NCI-H82 (cell line): ENCODE data around the gene MYLK.

Experiments
- DNase-seq: peaks from one replicate; lab custom pipeline; 2025; lab: John Stamatoyannopoulos, UW

The MYLK gene

GRCh38 chr3:123698813-123699212 is 185.3 kb downstream of the MYLK start:
- no peak for DNase-seq

DNA sequence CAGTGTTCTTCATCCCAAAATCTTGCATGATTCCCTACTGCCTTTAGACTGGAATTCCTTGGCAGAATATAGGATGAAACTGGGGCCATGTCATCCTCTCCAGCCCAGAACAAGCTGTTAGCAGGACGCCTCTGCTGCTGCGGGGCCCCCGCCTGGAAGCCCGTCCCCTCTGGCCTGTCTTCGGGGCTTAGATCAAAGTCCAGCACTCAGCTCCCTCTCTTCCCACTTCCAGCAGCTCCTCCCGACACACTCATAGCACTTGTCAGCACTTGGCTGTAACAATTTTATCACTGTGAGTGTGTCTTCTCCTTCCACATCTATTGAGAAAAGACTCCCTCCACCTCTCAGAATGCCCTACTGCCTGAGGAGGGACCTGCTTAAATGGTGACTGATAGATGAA is 187.3 kb downstream of the MYLK start:
- no peak for DNase-seq

DNA sequence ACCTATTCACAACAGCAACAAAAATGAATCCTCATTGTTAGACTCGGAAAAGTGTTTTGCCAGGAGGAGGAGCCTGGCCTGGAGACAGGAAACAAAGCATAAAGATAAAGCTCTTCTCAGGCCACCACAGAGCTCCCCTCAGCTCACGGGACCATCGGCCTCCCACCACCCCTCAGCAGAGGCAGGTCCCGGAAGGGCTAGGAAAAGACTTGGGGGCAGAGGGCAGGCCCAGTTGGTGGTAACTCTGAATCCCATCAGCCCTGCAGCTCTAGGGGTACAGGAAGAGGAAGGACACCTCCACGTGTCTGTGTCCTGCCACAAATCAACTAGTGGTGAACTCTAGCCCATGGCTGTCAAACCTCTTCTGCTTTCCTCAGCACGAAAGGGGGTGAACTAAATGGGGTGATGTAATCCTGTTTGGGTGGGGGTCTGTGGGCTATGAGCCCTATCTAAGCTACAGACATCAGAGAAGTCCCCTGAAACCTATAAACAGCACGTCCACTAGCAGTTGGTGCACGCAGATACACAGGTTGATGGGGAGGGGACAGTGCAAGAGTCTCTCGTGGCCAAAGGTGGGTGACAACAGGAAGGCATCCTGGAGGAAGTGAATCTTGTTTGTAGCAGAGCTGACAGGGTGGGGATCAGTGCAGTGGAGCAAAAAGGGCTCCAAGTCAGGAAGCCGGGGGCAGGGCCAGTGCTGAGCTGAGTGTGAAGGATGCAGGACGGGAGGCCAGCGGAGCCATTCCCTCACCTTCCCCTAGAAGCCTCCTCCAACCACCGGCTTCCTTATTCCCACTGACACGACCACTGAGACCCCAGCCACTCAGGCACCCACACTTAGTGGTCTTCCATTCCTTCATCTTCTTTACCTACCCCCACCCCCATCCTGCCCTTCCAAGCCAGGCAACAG is 188.1 kb downstream of the MYLK start:
- no peak for DNase-seq

DNA sequence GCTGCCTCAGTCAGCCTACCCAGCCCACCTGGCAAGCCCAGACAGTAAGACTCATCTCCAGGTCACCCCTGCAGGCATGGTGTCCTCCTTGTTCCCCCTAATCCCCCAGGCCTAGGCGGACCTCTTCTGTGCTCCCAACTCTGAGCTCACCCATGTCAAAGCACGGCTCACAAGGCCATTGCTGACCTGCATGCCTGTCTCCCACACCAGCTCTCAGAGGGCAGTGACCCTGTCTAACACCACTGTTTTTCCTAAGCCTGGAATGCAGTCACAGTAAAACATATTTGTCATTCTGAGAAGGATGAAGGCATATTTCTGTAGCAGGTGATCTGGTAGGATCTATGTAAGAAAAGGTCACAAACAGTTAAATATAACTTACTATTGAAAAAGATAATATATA is 189.0 kb downstream of the MYLK start:
- no peak for DNase-seq

DNA sequence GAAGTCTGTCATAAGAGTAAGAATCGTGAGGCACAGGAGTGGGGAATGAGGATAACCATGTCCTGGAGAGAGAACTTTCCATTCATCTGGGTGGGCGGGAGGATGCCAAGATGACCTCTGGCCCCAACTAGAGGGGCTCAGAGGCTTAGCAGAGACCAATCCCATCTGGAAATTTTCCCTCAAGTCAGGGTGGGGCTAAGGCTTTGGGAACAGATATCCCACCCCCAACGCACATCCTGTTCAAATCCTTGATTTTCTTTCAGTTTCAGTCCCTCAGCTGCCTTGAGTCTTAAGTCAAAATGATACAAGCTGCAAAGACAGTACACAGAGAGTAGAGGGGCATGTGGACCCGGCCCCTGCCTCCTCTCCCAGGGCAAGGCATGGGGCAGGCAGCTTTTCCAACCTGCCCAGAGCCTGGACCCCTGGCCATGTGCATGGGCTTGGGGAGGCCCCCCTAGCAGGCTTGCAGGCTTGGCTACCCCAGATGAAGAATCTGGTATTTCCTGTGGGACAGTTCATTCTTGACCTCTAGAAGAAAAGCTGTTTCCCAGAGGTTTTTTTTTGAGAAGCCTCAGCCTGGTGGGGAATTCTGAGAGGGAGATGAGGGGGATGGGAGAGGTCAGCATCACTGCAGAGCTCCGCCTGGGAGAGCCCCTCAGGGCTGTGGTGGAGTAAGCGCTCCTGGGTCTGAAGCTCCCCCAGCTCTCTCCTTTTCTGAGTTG is 189.6 kb downstream of the MYLK start:
- DNase-seq = no peak

DNA sequence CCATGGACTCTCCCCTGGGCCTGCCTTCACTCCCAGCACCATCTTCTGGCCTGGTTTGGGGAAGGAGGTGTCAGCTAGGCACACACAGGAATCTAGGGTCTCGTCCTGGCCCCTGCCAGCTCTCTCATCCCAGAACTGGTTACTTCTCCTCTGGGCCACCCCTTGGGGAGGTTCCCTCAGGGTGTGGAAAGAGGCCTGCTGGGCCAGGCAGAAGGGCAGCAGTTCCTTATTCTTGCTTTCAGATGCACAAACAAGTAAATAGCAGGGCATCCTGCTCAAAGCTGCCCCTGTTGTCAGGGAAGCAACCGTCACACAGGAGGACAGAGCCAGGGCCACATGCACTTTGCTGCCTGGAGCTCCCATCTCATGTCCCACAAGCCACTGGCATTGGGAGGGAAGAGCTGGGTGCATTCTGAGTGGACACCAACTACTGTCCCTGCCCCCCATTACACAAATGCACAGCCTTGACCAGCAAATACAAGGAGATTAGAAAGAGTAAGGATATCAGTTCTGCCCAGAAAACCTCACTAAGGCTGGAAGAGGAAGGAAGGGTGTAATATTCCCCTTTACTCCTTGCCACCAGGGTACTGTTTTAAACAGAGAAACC is 190.4 kb downstream of the MYLK start:
- no peak for DNase-seq

- DNase-seq = no peak
Measured at GRCh38 chr3:123692671-123693070, 191.5 kb downstream of the MYLK start.

DNA sequence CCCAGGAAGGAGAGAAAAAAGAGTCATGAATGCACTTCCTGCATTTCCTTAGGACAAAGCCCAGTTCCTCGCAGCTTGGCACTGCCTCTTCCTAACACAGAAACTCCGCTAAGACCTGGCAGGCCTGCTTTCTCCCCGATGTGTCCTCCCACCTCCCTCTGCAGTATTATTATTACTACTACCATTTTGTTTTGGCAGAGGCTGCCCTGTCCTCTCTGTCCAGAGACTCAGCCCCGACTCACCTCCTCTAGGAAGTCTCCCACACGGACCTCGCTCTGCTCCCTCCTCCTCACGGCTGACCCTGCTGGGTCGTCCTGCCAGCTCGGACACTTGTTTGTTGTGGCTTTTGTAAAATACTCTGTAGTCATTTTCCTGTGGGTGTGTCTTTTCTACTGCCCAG is 192.1 kb downstream of the MYLK start:
- no peak for DNase-seq

- no peak for DNase-seq
Measured at GRCh38 chr3:123689831-123690230, 194.3 kb downstream of the MYLK start.

GRCh38 chr3:123688241-123688747 is 195.8 kb downstream of the MYLK start:
- DNase-seq = no peak

DNA sequence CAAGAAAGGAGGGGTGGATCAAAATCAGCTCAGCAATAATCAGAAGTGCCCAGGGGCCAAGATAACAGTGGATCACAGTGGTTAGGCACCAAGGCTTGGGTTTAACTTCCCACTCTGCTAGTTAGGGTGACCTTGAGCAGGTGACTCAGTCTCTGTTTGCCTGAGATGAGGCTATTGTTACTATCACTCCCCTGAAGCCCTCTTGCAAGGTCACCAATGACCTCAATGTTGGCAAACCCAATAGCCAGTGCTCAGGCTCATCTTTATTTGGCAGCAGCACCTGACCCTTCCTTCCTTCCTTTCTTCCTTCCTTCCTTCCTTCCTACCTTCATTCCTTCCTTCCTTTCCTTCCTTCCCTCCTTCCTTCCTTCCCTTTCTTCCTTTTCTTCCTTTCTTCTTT is 196.8 kb downstream of the MYLK start:
- no peak for DNase-seq

- DNase-seq = no peak
Measured at GRCh38 chr3:123686251-123686650, 197.9 kb downstream of the MYLK start.

- DNase-seq = no peak
Measured at GRCh38 chr3:123685780-123686179, 198.4 kb downstream of the MYLK start.

DNA sequence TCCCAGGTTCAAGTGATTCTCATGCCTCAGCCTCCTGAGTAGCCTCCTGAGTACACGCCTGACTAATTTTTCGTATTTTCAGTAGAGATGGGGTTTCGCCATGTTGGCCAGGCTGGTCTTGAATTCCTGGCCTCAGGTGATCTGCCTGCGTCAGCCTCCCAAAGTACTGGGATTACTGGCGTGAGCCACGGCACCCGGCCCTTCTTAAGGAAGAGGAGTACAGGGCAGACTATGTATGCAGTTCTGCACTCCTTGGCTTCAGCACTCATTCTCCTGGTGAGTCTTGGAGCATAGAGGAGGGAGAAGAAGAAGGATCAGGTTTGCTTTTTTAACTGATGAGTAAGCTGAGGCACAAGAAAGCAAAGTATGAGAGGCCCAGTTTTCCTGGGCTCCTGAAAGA is 199.5 kb downstream of the MYLK start:
- no peak for DNase-seq

GRCh38 chr3:123684209-123684608 is 199.9 kb downstream of the MYLK start:
- DNase-seq = no peak

DNA sequence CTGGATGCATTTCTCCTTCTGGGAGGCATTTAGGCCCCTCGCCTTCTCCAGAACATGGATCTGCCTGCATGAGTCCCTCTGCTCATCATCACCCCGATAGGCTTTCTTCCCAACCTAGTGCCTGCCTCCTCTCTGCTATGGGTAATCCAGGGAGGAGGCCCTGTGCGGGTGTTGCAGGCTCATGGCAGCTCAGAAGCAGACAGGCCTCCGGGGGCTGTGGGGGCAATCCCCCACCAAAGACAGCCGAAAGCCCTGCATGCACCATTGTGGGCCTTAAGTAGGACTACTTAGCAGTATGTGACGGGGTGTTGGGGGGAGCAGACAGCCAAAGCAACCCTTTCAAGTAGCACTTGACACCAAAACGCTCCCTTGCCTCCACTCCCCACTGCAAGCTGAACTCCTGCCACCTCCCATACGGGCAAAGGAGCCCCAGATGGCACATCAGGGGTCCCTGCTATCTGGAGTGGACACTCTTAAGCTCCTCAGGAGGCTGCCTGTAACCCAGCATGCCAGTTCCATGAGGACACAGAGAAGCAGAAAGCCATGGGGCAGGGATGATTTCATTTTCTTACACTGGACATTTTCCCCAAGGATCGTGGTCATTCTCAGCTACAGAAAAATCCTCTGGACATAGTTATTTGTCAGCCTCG is 200.5 kb downstream of the MYLK start:
- DNase-seq = no peak

- DNase-seq = no peak
Measured at GRCh38 chr3:123682781-123683504, 201.2 kb downstream of the MYLK start.

- no peak for DNase-seq
Measured at GRCh38 chr3:123682302-123682701, 201.8 kb downstream of the MYLK start.

DNA sequence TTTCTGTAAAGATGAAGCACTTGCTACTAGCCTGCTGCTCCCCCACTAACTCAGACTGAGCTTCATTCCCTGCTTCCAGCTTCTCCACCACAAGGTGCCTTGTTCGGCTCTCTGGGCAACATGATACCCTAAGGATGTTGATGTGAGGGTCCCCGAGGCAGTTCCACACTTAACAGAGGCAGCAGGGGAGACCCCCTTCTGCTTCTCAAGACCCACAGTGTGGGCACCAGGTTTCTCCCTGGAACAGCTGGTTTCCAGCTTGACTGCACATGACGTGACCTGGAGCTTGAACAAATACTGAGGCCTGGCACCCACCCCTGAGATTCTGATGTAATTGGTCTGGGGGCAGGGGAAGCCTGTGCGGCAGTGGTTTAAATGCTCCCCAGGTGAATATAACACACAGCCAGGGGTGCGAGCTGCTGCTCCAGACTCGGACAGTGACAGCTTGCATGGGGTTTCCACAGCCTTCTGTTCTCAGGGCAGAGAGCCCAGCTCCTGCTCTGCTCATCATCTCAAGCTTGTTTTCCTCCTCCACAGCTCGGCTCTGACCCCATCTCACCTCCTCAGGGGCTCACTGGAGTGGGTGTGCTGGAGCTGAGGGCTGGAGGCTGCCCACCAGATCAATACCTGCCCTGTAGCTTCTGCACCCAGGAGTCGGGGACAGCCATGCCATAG is 204.3 kb downstream of the MYLK start:
- DNase-seq = peak; percentile 29

DNA sequence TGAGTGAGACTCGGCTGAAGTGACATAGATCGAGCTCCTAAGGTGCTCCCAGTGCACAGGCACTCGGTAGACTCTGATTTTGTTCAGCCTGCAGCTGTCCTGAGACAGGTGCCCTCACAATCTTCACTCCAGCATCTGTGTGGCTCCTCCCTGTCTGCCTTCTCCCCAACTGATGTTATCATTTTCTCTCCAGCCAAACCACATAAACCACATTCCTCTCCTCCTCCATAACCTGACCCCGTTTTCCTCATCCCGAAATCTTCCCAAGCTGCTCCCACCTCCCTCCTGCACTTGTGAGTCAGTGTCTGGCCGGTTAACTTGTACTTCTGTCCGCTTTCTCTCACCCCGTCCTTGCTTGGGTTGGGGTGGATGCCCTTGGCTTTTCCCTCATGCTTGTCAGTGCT is 206.0 kb downstream of the MYLK start:
- DNase-seq = no peak
